H9 (cell line): ENCODE data around the gene TMTC2. TPM values are rescaled to one million over a fixed set of nuclear protein-coding genes. Genes with fewer than 3 reads are reported as not detected.

Experiments
- DNase-seq: peaks from one replicate; pipeline ENCODE4 v3.0.0-alpha.2; 2017
- H2AFZ ChIP-seq: one replicate; pipeline ENCODE4 v1.6.1; 2013; ENCODE audit warnings: mild to moderate bottlenecking, low read length, control low read depth, moderate library complexity
- H2AK5ac ChIP-seq: 2 replicates; pipeline ENCODE4 v1.6.1; 2013; ENCODE audit warnings: low read length, control low read depth, mixed read lengths; ENCODE audit not compliant: insufficient read length
- H2BK120ac ChIP-seq: one replicate; pipeline ENCODE4 v1.6.1; 2013; ENCODE audit warnings: low read depth, mild to moderate bottlenecking, low read length, control low read depth, inconsistent platforms; ENCODE audit not compliant: poor library complexity, severe bottlenecking
- H2BK12ac ChIP-seq: 2 replicates; pipeline ENCODE4 v1.6.1; 2013; ENCODE audit warnings: low read length, control low read depth, mixed read lengths, low read depth; ENCODE audit not compliant: insufficient read length
- H2BK15ac ChIP-seq: 2 replicates; pipeline ENCODE4 v1.6.1; 2013; ENCODE audit warnings: low read depth, low read length, control low read depth
- H2BK20ac ChIP-seq: one replicate; pipeline ENCODE4 v1.6.1; 2013; ENCODE audit warnings: low read depth, mild to moderate bottlenecking, low read length, control low read depth, inconsistent platforms; ENCODE audit not compliant: poor library complexity, severe bottlenecking
- H2BK5ac ChIP-seq: 2 replicates; pipeline ENCODE4 v1.6.1; 2013; ENCODE audit warnings: low read length, control low read depth, mixed read lengths; ENCODE audit not compliant: insufficient read length
- H3K14ac ChIP-seq: 2 replicates; pipeline ENCODE4 v1.6.1; 2013; ENCODE audit warnings: low read length, control low read depth; ENCODE audit not compliant: insufficient read depth
- H3K18ac ChIP-seq: 2 replicates; pipeline ENCODE4 v1.6.1; 2013; ENCODE audit warnings: low read depth, mild to moderate bottlenecking, mixed read lengths, low read length, control low read depth; ENCODE audit not compliant: insufficient read length
- H3K23ac ChIP-seq: 2 replicates; pipeline ENCODE4 v1.6.1; 2013; ENCODE audit warnings: low read length, control low read depth, mixed read lengths, low read depth; ENCODE audit not compliant: insufficient read length
- H3K23me2 ChIP-seq: 2 replicates; pipeline ENCODE4 v1.6.1; 2013; ENCODE audit warnings: low read depth, mild to moderate bottlenecking, mixed read lengths, low read length, control low read depth; ENCODE audit not compliant: insufficient read length, poor library complexity, severe bottlenecking
- H3K27ac ChIP-seq: 2 replicates; pipeline ENCODE4 v1.5.1; 2013; ENCODE audit warnings: low read length, control low read depth, mixed read lengths, low read depth; ENCODE audit not compliant: insufficient read length
- H3K27me3 ChIP-seq: 2 replicates; pipeline ENCODE4 v1.6.1; 2013; ENCODE audit warnings: low read length, control low read depth, inconsistent platforms; ENCODE audit not compliant: insufficient read depth
- H3K4ac ChIP-seq: 2 replicates; pipeline ENCODE4 v1.6.1; 2013; ENCODE audit warnings: low read depth, mild to moderate bottlenecking, control low read depth, inconsistent platforms, low read length, moderate library complexity
- H3K4me1 ChIP-seq: 2 replicates; pipeline ENCODE4 v1.6.1; 2013; ENCODE audit warnings: low read length, control low read depth, inconsistent platforms; ENCODE audit not compliant: insufficient read depth
- H3K4me2 ChIP-seq: 2 replicates; pipeline ENCODE4 v1.6.1; 2013; ENCODE audit warnings: low read length, control low read depth, mixed read lengths; ENCODE audit not compliant: insufficient read length, insufficient read depth
- H3K56ac ChIP-seq: 2 replicates; pipeline ENCODE4 v1.6.1; 2013; ENCODE audit warnings: low read depth, mild to moderate bottlenecking, mixed read lengths, low read length, control low read depth; ENCODE audit not compliant: insufficient read length
- H3K79me1 ChIP-seq: 2 replicates; pipeline ENCODE4 v1.6.1; 2013; ENCODE audit warnings: low read depth, mild to moderate bottlenecking, moderate library complexity, low read length, control low read depth, inconsistent platforms; ENCODE audit not compliant: insufficient read depth, poor library complexity, severe bottlenecking
- H3K79me2 ChIP-seq: 2 replicates; pipeline ENCODE4 v1.6.1; 2013; ENCODE audit warnings: low read length, control low read depth, inconsistent platforms; ENCODE audit not compliant: insufficient read depth
- H3K9ac ChIP-seq: 2 replicates; pipeline ENCODE4 v1.6.1; 2013; ENCODE audit warnings: low read length, control low read depth, mixed read lengths; ENCODE audit not compliant: insufficient read length; ENCODE audit errors: extremely low read depth
- H3K9me3 ChIP-seq: one replicate; pipeline ENCODE4 v1.6.1; 2013; ENCODE audit warnings: low read depth, low read length, inconsistent platforms; ENCODE audit not compliant: control insufficient read depth
- H3T11ph ChIP-seq: one replicate; pipeline ENCODE4 v1.6.1; 2013; ENCODE audit warnings: mild to moderate bottlenecking, low read length, control low read depth, inconsistent platforms
- H4K20me1 ChIP-seq: one replicate; pipeline ENCODE4 v1.6.1; 2013; ENCODE audit not compliant: control insufficient read depth, insufficient read length, insufficient read depth
- H4K5ac ChIP-seq: 2 replicates; pipeline ENCODE4 v1.6.1; 2013; ENCODE audit warnings: low read depth, mild to moderate bottlenecking, mixed read lengths, low read length, control low read depth; ENCODE audit not compliant: insufficient read length
- H4K8ac ChIP-seq: replicated peaks from 2 replicates; pipeline ENCODE4 v1.6.1; 2013; ENCODE audit warnings: low read length, control low read depth, mixed read lengths, low read depth; ENCODE audit not compliant: insufficient read length
- H4K91ac ChIP-seq: 2 replicates; pipeline ENCODE4 v1.6.1; 2013; ENCODE audit warnings: low read depth, mild to moderate bottlenecking, moderate library complexity, mixed read lengths, low read length, control low read depth; ENCODE audit not compliant: insufficient read length
- H3K27ac Mint-ChIP-seq, 3 experiments: 2 replicates in 2 of 3; 3 replicates in 1 of 3; pipeline ENCODE4 v1.8.0; 2020 to 2021; ENCODE audit warnings: mixed read lengths in 3 of 3, mild to moderate bottlenecking in 1 of 3, moderate library complexity in 1 of 3
- H3K27me3 Mint-ChIP-seq: 2 replicates; pipeline ENCODE4 v1.8.0; 2021; ENCODE audit warnings: low read depth, mild to moderate bottlenecking, moderate library complexity, mixed read lengths
- H3K36me3 Mint-ChIP-seq, 3 experiments: 2 replicates in 2 of 3; 3 replicates in 1 of 3; pipeline ENCODE4 v1.8.0; 2020 to 2021; ENCODE audit warnings: low read depth in 3 of 3, mixed read lengths in 3 of 3; ENCODE audit not compliant: insufficient read depth in 1 of 3
- H3K4me1 Mint-ChIP-seq, 2 experiments: 2 replicates each; pipeline ENCODE4 v1.8.0; 2020; ENCODE audit warnings: mixed read lengths in 2 of 2
- H3K4me3 Mint-ChIP-seq, 2 experiments: 2 replicates in 1 of 2; 3 replicates in 1 of 2; pipeline ENCODE4 v1.8.0; 2020 to 2021; ENCODE audit warnings: mild to moderate bottlenecking in 2 of 2, mixed read lengths in 2 of 2, moderate library complexity in 1 of 2
- H3K9me3 Mint-ChIP-seq, 2 experiments: 2 replicates in 1 of 2; 3 replicates in 1 of 2; pipeline ENCODE4 v1.8.0; 2020; ENCODE audit warnings: mild to moderate bottlenecking in 2 of 2, mixed read lengths in 2 of 2, moderate library complexity in 1 of 2
- WGBS: extraction: QIAGEN DNeasy Blood & Tissue Kit; methylation state at CpG from one replicate; pipeline ENCODE4 v1.1.7; 2013; ENCODE audit warnings: missing lambda C conversion rate, low lambda C conversion rate, mixed read lengths; ENCODE audit not compliant: insufficient read length; ENCODE audit errors: extremely low coverage; 5-methylcytosine and 5-hydroxymethylcytosine counted together
- total RNA-seq: library from RNA; stranded (reverse); gene quantifications from 2 replicates; pipeline ENCODE4 v1.2.1, GENCODE V29; 2021
- TF ChIP-seq, protein P1 (sequence below): fragments of 200-600 bp; sonication (generic); conservative IDR thresholded peaks from 3 replicates; pipeline ENCODE4 v1.8.0; 2021; ENCODE audit warnings: antibody characterized with exemption, mild to moderate bottlenecking

The TMTC2 gene
- total RNA-seq, 1 experiment from 2014 or later, result 3.1 TPM

DNA sequence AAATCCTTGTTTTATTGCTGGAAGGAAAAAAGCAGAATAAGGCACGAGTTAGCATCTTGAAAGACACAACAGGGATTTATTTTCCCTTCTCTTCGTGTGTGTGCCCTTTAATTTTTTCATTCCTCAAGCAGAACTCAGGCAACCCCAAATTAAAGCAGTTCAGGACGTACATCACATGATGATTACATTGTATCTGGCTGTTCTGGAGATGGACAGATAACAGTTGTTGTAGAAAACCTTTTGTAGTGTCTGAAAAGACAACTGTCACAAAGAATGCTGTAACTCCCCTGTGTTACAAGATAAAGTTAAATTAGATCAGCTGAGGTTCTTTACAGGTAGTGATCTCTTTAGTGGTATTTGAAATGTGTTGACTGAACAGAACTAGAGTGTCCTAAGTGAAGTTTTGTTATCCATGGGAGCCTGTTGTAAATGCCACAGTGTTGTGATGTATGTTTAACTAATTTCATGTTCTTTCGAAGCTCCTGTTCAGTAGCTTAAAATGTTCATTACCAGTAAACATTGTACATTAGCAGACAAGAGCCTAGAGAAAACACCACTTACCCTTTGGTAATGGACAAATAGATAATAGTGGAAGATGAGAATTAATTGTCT is 58.5 kb downstream of the TMTC2 start:
- DNase-seq, result no peak
- H3K56ac ChIP-seq, result no peak overlapping the region
- H3K27me3 Mint-ChIP-seq, result no peaks in the 10 kb centered on the region

More for the DNA sequence above, 58.5 kb downstream of the TMTC2 start:
- Histone ChIP-seq H3K9ac (no peak overlapping the region), H2BK120ac (no peak overlapping the region), H3K79me2 (no peaks in the 10 kb centered on the region), H4K8ac (no peak overlapping the region), H3K79me1 (no peaks in the 10 kb centered on the region), H2AFZ (no peak overlapping the region), H3T11ph (no peak overlapping the region), H3K27ac (no peak overlapping the region), H4K5ac (no peak overlapping the region), H3K4me2 (no peak overlapping the region), H3K14ac (no peak overlapping the region), H4K20me1 (no peaks in the 10 kb centered on the region), H2BK12ac (no peak overlapping the region), H2AK5ac (no peak overlapping the region), H4K91ac (no peak overlapping the region), H3K4ac (no peak overlapping the region), H3K27me3 (no peaks in the 10 kb centered on the region), H3K9me3 (no peaks in the 10 kb centered on the region), H2BK15ac (no peak overlapping the region), H2BK20ac (no peak overlapping the region), H3K23me2 (no peaks in the 10 kb centered on the region), H3K4me1 (no peaks in the 10 kb centered on the region), H3K23ac (no peak overlapping the region), H3K18ac (no peak overlapping the region), H2BK5ac (no peak overlapping the region)
- H3K27ac Mint-ChIP-seq, result no peak overlapping the region
- H3K9me3 Mint-ChIP-seq, result no peaks in the 10 kb centered on the region
- no CpG with 5 or more reads among the region's 4 CpGs for WGBS
- TF ChIP-seq, protein P1, sequence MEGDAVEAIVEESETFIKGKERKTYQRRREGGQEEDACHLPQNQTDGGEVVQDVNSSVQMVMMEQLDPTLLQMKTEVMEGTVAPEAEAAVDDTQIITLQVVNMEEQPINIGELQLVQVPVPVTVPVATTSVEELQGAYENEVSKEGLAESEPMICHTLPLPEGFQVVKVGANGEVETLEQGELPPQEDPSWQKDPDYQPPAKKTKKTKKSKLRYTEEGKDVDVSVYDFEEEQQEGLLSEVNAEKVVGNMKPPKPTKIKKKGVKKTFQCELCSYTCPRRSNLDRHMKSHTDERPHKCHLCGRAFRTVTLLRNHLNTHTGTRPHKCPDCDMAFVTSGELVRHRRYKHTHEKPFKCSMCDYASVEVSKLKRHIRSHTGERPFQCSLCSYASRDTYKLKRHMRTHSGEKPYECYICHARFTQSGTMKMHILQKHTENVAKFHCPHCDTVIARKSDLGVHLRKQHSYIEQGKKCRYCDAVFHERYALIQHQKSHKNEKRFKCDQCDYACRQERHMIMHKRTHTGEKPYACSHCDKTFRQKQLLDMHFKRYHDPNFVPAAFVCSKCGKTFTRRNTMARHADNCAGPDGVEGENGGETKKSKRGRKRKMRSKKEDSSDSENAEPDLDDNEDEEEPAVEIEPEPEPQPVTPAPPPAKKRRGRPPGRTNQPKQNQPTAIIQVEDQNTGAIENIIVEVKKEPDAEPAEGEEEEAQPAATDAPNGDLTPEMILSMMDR, result no peak
- H3K4me3 Mint-ChIP-seq, result no peak overlapping the region
- no peaks in the 10 kb centered on the region for H3K36me3 Mint-ChIP-seq
- H3K4me1 Mint-ChIP-seq, result peaks cover 13 to 20% of the 10 kb centered on the region in 2 experiments
